ENCODE measurements around the gene RBM6. TPM values are rescaled to one million over a fixed set of nuclear protein-coding genes. Genes with fewer than 3 reads are reported as not detected.

Gene RBM6
- total and polyA plus RNA-seq, 5 donors = 43.2 to 53.1 (median 49.5) TPM

GRCh38 chr3:50088725-50089608 lies 149.0 kb downstream of the RBM6 start, which contains the start of gene RBM5:
TSS of gene RBM5 (plus strand) at chr3:50088919. CDS start at chr3:50090435, 1,516 bp downstream.
- Histone ChIP-seq H3K4me1 (ENCODE audit: control insufficient read depth, insufficient read depth, low read length) (no peaks in the 10 kb centered on the region), H3K27me3 (ENCODE audit: control insufficient read depth, insufficient read depth) (no peaks in the 10 kb centered on the region), H3K4me3 (ENCODE audit: low read length) (peak within 1 kb of the TSS; percentile 93), H3K9me3 (ENCODE audit: control insufficient read depth, low read length) (no peaks in the 10 kb centered on the region), H3K27ac (ENCODE audit: low read length) (peak within 1 kb of the TSS; percentile 99)
- intact Hi-C loops (cut with DNase I) = no loop called here
- peak; percentile 99 for ATAC-seq
- WGBS = under 1% methylated on average over 61 of the region's 61 CpGs
- peak; percentile 94 to 97 (median 96) for DNase-seq

- no peak for DNase-seq
- Histone ChIP-seq H3K4me1 (ENCODE audit: control insufficient read depth, insufficient read depth, low read length) (peaks cover 1% of the 10 kb centered on the region), H3K27ac (ENCODE audit: low read length) (peak overlapping the region; percentile 16), H3K27me3 (ENCODE audit: control insufficient read depth, insufficient read depth) (no peaks in the 10 kb centered on the region), H3K4me3 (ENCODE audit: low read length) (peak overlapping the region; percentile 93), H3K9me3 (ENCODE audit: control insufficient read depth, low read length) (no peaks in the 10 kb centered on the region)
- under 1% methylated on average over 16 of the region's 16 CpGs for WGBS
- intact Hi-C loops (cut with DNase I) = no loop called here
- ATAC-seq = peak; percentile 23 to 27
Observed at GRCh38 chr3:50089609-50089945, 149.6 kb downstream of the RBM6 start.

DNA sequence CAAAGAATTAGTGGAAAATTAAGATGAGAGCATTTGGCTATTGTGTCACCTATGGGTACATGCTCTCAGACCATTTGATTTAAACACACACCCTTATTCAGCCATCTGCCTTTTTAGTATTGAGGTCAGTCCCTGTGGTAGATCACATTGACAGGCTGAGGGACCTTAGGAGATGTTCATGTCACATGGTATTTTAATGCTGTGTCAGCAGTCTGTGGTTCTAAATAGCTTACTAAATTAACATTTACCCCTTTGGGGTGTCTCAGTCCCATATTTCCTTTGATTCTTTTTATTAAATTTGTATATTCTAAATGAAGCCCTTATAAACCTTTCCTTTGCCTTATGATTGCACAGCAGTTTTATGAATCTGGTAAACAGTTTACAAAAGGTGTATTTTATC lies 151.0 kb downstream of the RBM6 start:
- no peak for DNase-seq
- intact Hi-C loops (cut with DNase I) = no loop called here
- Histone ChIP-seq H3K9me3 (ENCODE audit: control insufficient read depth, low read length) (no peaks in the 10 kb centered on the region), H3K27me3 (ENCODE audit: control insufficient read depth, insufficient read depth) (no peaks in the 10 kb centered on the region), H3K4me3 (ENCODE audit: low read length) (peak overlapping the region; percentile 93), H3K27ac (ENCODE audit: low read length) (no peak overlapping the region), H3K4me1 (ENCODE audit: control insufficient read depth, insufficient read depth, low read length) (peaks cover 5% of the 10 kb centered on the region)
- ATAC-seq = no peak

GRCh38 chr3:50095352-50095998 lies 155.5 kb downstream of the RBM6 start:
- H3K27me3 ChIP-seq (ENCODE audit: control insufficient read depth, insufficient read depth) = no peaks in the 10 kb centered on the region
- no peak overlapping the region for H3K27ac ChIP-seq (ENCODE audit: low read length)
- DNase-seq = no peak
- peaks cover 6% of the 10 kb centered on the region for H3K4me1 ChIP-seq (ENCODE audit: control insufficient read depth, insufficient read depth, low read length)
- intact Hi-C loops (cut with DNase I) = no loop called here
- peak in 1 of 2 donors; percentile 72 for ATAC-seq
- no peak overlapping the region for H3K4me3 ChIP-seq (ENCODE audit: low read length)
- H3K9me3 ChIP-seq (ENCODE audit: control insufficient read depth, low read length) = no peaks in the 10 kb centered on the region
- WGBS = 86% methylated on average over 5 of the region's 5 CpGs

DNA sequence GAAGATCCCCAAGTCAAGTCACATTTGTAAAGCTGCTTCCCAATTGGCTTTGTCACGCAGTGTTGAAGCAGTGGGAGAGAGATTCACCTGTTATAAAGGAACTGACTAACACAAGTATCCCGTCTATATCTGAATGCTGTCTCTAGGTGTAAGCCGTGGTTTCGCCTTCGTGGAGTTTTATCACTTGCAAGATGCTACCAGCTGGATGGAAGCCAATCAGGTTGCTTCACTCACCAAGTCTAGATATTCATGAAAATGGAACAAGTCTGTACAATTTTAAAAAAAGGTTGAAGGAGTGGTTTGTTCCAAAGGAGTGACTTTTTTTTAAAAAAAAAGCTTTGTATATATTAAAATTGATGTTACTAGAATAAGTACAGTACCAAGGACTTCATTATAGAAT lies 160.4 kb downstream of the RBM6 start:
- intact Hi-C loops (cut with DNase I) = no loop called here
- WGBS = 72% methylated on average over 5 of the region's 5 CpGs
- Histone ChIP-seq H3K4me3 (ENCODE audit: low read length) (no peak overlapping the region), H3K27ac (ENCODE audit: low read length) (no peak overlapping the region), H3K4me1 (ENCODE audit: control insufficient read depth, insufficient read depth, low read length) (peaks cover 2% of the 10 kb centered on the region), H3K27me3 (ENCODE audit: control insufficient read depth, insufficient read depth) (no peaks in the 10 kb centered on the region), H3K9me3 (ENCODE audit: control insufficient read depth, low read length) (no peaks in the 10 kb centered on the region)
- no peak for ATAC-seq
- DNase-seq = no peak

GRCh38 chr3:50100956-50101845 lies 161.3 kb downstream of the RBM6 start:
- 49% methylated on average over 4 of the region's 4 CpGs for WGBS
- Histone ChIP-seq H3K4me3 (ENCODE audit: low read length) (no peak overlapping the region), H3K4me1 (ENCODE audit: control insufficient read depth, insufficient read depth, low read length) (peaks cover 2% of the 10 kb centered on the region), H3K27ac (ENCODE audit: low read length) (no peak overlapping the region), H3K27me3 (ENCODE audit: control insufficient read depth, insufficient read depth) (no peaks in the 10 kb centered on the region), H3K9me3 (ENCODE audit: control insufficient read depth, low read length) (no peaks in the 10 kb centered on the region)
- ATAC-seq (peak; percentile 59 to 72), DNase-seq (no peak)
- intact Hi-C loops (cut with DNase I) = no loop called here

DNA sequence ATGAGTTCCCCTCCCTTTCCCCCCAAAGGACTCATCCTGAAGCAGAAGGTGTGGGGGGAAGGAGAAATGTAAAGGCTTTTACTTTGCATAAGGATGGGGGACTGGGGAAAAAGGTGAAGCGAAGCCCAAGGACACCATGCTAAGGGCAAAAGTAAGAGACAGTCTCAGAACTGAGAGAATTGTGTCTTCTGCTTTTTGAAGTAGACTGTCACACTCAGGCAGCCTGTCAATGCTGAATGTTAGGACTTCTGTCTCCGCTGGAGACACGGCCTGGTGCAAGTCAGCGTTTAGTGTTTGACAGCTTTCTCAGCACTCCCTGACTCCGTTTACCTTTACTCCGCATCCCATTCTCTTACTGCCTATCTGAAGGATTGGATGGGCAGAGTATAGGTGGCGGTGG lies 162.6 kb downstream of the RBM6 start:
- no peak for ATAC-seq
- Histone ChIP-seq H3K4me3 (ENCODE audit: low read length) (no peak overlapping the region), H3K27me3 (ENCODE audit: control insufficient read depth, insufficient read depth) (no peaks in the 10 kb centered on the region), H3K4me1 (ENCODE audit: control insufficient read depth, insufficient read depth, low read length) (peaks cover 2% of the 10 kb centered on the region), H3K27ac (ENCODE audit: low read length) (no peak overlapping the region), H3K9me3 (ENCODE audit: control insufficient read depth, low read length) (no peaks in the 10 kb centered on the region)
- WGBS = 92% methylated on average over 7 of the region's 7 CpGs
- intact Hi-C loops (cut with DNase I) = no loop called here
- DNase-seq = no peak

- 72% methylated on average over 5 of the region's 5 CpGs for WGBS
- DNase-seq (no peak), ATAC-seq (peak; percentile 43 to 60)
- no peaks in the 10 kb centered on the region for H3K9me3 ChIP-seq (ENCODE audit: control insufficient read depth, low read length)
- H3K4me1 ChIP-seq (ENCODE audit: control insufficient read depth, insufficient read depth, low read length) = no peaks in the 10 kb centered on the region
- H3K27me3 ChIP-seq (ENCODE audit: control insufficient read depth, insufficient read depth) = no peaks in the 10 kb centered on the region
- intact Hi-C loops (cut with DNase I) = no loop called here
- H3K4me3 ChIP-seq (ENCODE audit: low read length) = no peak overlapping the region
- peak overlapping the region; percentile 30 for H3K27ac ChIP-seq (ENCODE audit: low read length)
Observed at GRCh38 chr3:50111757-50112156, 171.8 kb downstream of the RBM6 start.

GRCh38 chr3:50112462-50112861 lies 172.5 kb downstream of the RBM6 start:
- intact Hi-C loops (cut with DNase I) = no loop called here
- no peaks in the 10 kb centered on the region for H3K27me3 ChIP-seq (ENCODE audit: control insufficient read depth, insufficient read depth)
- ATAC-seq (peak; percentile 85 to 93), DNase-seq (peak in 1 of 3 donors; percentile 72)
- H3K27ac ChIP-seq (ENCODE audit: low read length) = peak overlapping the region; percentile 51
- no peak overlapping the region for H3K4me3 ChIP-seq (ENCODE audit: low read length)
- 79% methylated on average over 3 of the region's 3 CpGs for WGBS
- H3K9me3 ChIP-seq (ENCODE audit: control insufficient read depth, low read length) = no peaks in the 10 kb centered on the region
- H3K4me1 ChIP-seq (ENCODE audit: control insufficient read depth, insufficient read depth, low read length) = no peaks in the 10 kb centered on the region

- no peaks in the 10 kb centered on the region for H3K27me3 ChIP-seq (ENCODE audit: control insufficient read depth, insufficient read depth)
- intact Hi-C loops (cut with DNase I) = no loop called here
- ATAC-seq (no peak), DNase-seq (no peak)
- H3K9me3 ChIP-seq (ENCODE audit: control insufficient read depth, low read length) = no peaks in the 10 kb centered on the region
- H3K4me3 ChIP-seq (ENCODE audit: low read length) = no peak overlapping the region
- H3K4me1 ChIP-seq (ENCODE audit: control insufficient read depth, insufficient read depth, low read length) = no peaks in the 10 kb centered on the region
- H3K27ac ChIP-seq (ENCODE audit: low read length) = no peak overlapping the region
- WGBS = 91% methylated on average over 8 of the region's 8 CpGs
Observed at GRCh38 chr3:50117120-50117519, 177.2 kb downstream of the RBM6 start.

- intact Hi-C loops (cut with DNase I) = no loop called here
- H3K4me1 ChIP-seq (ENCODE audit: control insufficient read depth, insufficient read depth, low read length) = no peaks in the 10 kb centered on the region
- ATAC-seq = no peak
- H3K4me3 ChIP-seq (ENCODE audit: low read length) = no peak overlapping the region
- no peaks in the 10 kb centered on the region for H3K27me3 ChIP-seq (ENCODE audit: control insufficient read depth, insufficient read depth)
- 88% methylated on average over 10 of the region's 10 CpGs for WGBS
- no peaks in the 10 kb centered on the region for H3K9me3 ChIP-seq (ENCODE audit: control insufficient read depth, low read length)
- no peak overlapping the region for H3K27ac ChIP-seq (ENCODE audit: low read length)
- DNase-seq = no peak
Observed at GRCh38 chr3:50118237-50118636, 178.3 kb downstream of the RBM6 start.
